ENCODE results near the gene PLGLB1.
"Not testable (repeated sequence)": the region's sequence is repeated elsewhere in the genome, so short reads cannot be mapped to it uniquely, and the experiment has no call there.

PLGLB1 gene

GRCh38 chr2:87021744-87022143, at the start of gene PLGLB1:
Gene PLGLB1, minus strand, starts transcription at chr2:87021844. Its CDS starts 61 bp downstream, at chr2:87021783.
- H3K4me2 ChIP-seq (ENCODE audit: low read depth, low read length, poor library complexity, severe bottlenecking); H2AFZ ChIP-seq (ENCODE audit: low read depth, low read length, severe bottlenecking); H3K36me3 ChIP-seq (ENCODE audit: low read length); H4K20me1 ChIP-seq (ENCODE audit: low read depth, low read length); H3K4me3 ChIP-seq (ENCODE audit: insufficient read depth, low read length, poor library complexity, severe bottlenecking); H3K9me3 ChIP-seq (ENCODE audit: insufficient read depth, low read length); H3K9me2 ChIP-seq (replicated peaks; ENCODE audit: insufficient read depth, low read length); H3K9ac ChIP-seq (ENCODE audit: low read length); H3K27me3 ChIP-seq (ENCODE audit: low read length); H3K79me2 ChIP-seq (ENCODE audit: insufficient read depth, low read length); H3K27ac ChIP-seq (ENCODE audit: low read depth, low read length); H3F3A ChIP-seq (ENCODE audit: insufficient read depth): not testable (repeated sequence)

GRCh38 chr2:87064305-87064704, 42.7 kb upstream of the PLGLB1 start:
- H3K9me2 ChIP-seq (replicated peaks; ENCODE audit: insufficient read depth, low read length); H4K20me1 ChIP-seq (ENCODE audit: low read depth, low read length); H3K4me3 ChIP-seq (ENCODE audit: insufficient read depth, low read length, poor library complexity, severe bottlenecking); H3K4me2 ChIP-seq (ENCODE audit: low read depth, low read length, poor library complexity, severe bottlenecking); H3K9ac ChIP-seq (ENCODE audit: low read length); H2AFZ ChIP-seq (ENCODE audit: low read depth, low read length, severe bottlenecking); H3K36me3 ChIP-seq (ENCODE audit: low read length); H3K79me2 ChIP-seq (ENCODE audit: insufficient read depth, low read length); H3K9me3 ChIP-seq (ENCODE audit: insufficient read depth, low read length); H3K27me3 ChIP-seq (ENCODE audit: low read length); H3F3A ChIP-seq (ENCODE audit: insufficient read depth); H3K27ac ChIP-seq (ENCODE audit: low read depth, low read length): not testable (repeated sequence)

- H3K27me3 ChIP-seq (ENCODE audit: low read length); H3K4me3 ChIP-seq (ENCODE audit: insufficient read depth, low read length, poor library complexity, severe bottlenecking); H3K79me2 ChIP-seq (ENCODE audit: insufficient read depth, low read length); H3K36me3 ChIP-seq (ENCODE audit: low read length); H2AFZ ChIP-seq (ENCODE audit: low read depth, low read length, severe bottlenecking); H3K9me2 ChIP-seq (replicated peaks; ENCODE audit: insufficient read depth, low read length); H3K27ac ChIP-seq (ENCODE audit: low read depth, low read length); H3K9ac ChIP-seq (ENCODE audit: low read length); H3K9me3 ChIP-seq (ENCODE audit: insufficient read depth, low read length); H3F3A ChIP-seq (ENCODE audit: insufficient read depth); H3K4me2 ChIP-seq (ENCODE audit: low read depth, low read length, poor library complexity, severe bottlenecking); H4K20me1 ChIP-seq (ENCODE audit: low read depth, low read length): not testable (repeated sequence)
These were observed 41.8 kb upstream of the PLGLB1 start for GRCh38 chr2:87063431-87063830.

DNA sequence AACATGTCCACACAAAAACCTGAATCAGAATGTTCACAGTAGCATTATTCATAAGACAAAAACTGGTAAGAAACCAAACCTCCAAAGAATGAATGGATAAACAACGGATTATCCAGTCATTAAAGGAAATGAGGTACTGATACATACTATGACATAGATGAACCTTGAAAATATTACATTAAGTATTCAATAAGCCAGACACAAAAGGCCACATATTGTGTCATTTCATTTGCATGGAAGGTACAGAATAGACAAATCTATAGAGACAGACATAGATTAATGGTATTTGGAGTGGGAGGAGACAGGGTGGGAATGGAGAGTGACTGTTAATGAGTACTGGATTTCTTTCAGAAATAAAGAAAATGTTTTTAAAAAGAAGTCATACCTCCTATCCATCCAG, 39.9 kb upstream of the PLGLB1 start:
- H3K27ac ChIP-seq (ENCODE audit: low read depth, low read length); H3K9me3 ChIP-seq (ENCODE audit: insufficient read depth, low read length); H3K36me3 ChIP-seq (ENCODE audit: low read length); H4K20me1 ChIP-seq (ENCODE audit: low read depth, low read length); H3K9ac ChIP-seq (ENCODE audit: low read length); H3K27me3 ChIP-seq (ENCODE audit: low read length); H2AFZ ChIP-seq (ENCODE audit: low read depth, low read length, severe bottlenecking); H3F3A ChIP-seq (ENCODE audit: insufficient read depth); H3K9me2 ChIP-seq (replicated peaks; ENCODE audit: insufficient read depth, low read length); H3K4me3 ChIP-seq (ENCODE audit: insufficient read depth, low read length, poor library complexity, severe bottlenecking); H3K4me2 ChIP-seq (ENCODE audit: low read depth, low read length, poor library complexity, severe bottlenecking); H3K79me2 ChIP-seq (ENCODE audit: insufficient read depth, low read length): not testable (repeated sequence)

- H3F3A ChIP-seq (ENCODE audit: insufficient read depth); H3K27me3 ChIP-seq (ENCODE audit: low read length); H3K79me2 ChIP-seq (ENCODE audit: insufficient read depth, low read length); H3K36me3 ChIP-seq (ENCODE audit: low read length); H3K4me2 ChIP-seq (ENCODE audit: low read depth, low read length, poor library complexity, severe bottlenecking); H2AFZ ChIP-seq (ENCODE audit: low read depth, low read length, severe bottlenecking); H3K9me2 ChIP-seq (replicated peaks; ENCODE audit: insufficient read depth, low read length); H4K20me1 ChIP-seq (ENCODE audit: low read depth, low read length); H3K4me3 ChIP-seq (ENCODE audit: insufficient read depth, low read length, poor library complexity, severe bottlenecking); H3K9me3 ChIP-seq (ENCODE audit: insufficient read depth, low read length); H3K27ac ChIP-seq (ENCODE audit: low read depth, low read length); H3K9ac ChIP-seq (ENCODE audit: low read length): not testable (repeated sequence)
These were observed 36.0 kb upstream of the PLGLB1 start for GRCh38 chr2:87057606-87058005.

DNA sequence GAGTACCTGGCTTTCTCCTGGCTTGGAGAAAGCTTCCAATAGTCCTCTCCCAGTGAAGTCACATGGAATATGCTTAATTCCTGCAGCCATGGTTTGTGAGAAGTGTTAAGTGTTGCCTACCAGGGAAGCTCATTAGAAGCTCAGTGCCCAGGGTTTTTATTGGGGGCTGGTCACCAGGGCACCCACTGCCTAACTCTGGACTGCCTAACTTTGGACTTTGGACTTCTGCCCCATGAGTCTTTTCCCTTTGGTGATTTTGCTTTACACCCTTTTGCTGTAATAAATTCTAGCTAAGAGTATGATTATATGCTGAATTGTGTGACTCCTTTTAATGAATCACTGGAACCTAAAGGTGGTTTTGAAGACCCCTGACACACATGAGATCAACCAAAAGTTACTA, 35.2 kb upstream of the PLGLB1 start:
- not testable (repeated sequence) for H3K9ac ChIP-seq (ENCODE audit: low read length); H3K9me3 ChIP-seq (ENCODE audit: insufficient read depth, low read length); H3K27ac ChIP-seq (ENCODE audit: low read depth, low read length); H3F3A ChIP-seq (ENCODE audit: insufficient read depth); H3K9me2 ChIP-seq (replicated peaks; ENCODE audit: insufficient read depth, low read length); H2AFZ ChIP-seq (ENCODE audit: low read depth, low read length, severe bottlenecking); H3K27me3 ChIP-seq (ENCODE audit: low read length); H4K20me1 ChIP-seq (ENCODE audit: low read depth, low read length); H3K79me2 ChIP-seq (ENCODE audit: insufficient read depth, low read length); H3K36me3 ChIP-seq (ENCODE audit: low read length); H3K4me3 ChIP-seq (ENCODE audit: insufficient read depth, low read length, poor library complexity, severe bottlenecking); H3K4me2 ChIP-seq (ENCODE audit: low read depth, low read length, poor library complexity, severe bottlenecking)

DNA sequence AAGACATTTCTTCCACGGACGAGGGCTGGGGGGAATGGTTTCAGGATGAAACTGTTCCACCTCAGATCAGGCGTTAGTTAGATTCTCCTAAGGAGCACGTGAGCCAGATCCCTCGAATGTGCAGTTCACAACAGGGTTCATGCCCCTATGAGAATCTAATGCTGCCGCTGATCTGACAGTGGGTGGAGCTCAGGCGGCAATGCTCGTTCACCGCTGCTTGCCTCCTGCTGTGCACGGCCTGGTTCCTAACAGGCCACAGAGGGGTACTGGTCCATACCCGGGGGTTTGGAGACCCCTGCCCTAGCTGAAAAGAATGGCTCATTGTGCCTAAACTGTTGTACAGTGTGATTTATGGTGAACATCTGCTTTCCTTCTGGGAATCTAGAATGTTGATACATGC, 34.8 kb upstream of the PLGLB1 start:
- H3K79me2 ChIP-seq (ENCODE audit: insufficient read depth, low read length); H4K20me1 ChIP-seq (ENCODE audit: low read depth, low read length); H3K9ac ChIP-seq (ENCODE audit: low read length); H2AFZ ChIP-seq (ENCODE audit: low read depth, low read length, severe bottlenecking); H3K9me3 ChIP-seq (ENCODE audit: insufficient read depth, low read length); H3K4me3 ChIP-seq (ENCODE audit: insufficient read depth, low read length, poor library complexity, severe bottlenecking); H3K36me3 ChIP-seq (ENCODE audit: low read length); H3F3A ChIP-seq (ENCODE audit: insufficient read depth); H3K9me2 ChIP-seq (replicated peaks; ENCODE audit: insufficient read depth, low read length); H3K27me3 ChIP-seq (ENCODE audit: low read length); H3K27ac ChIP-seq (ENCODE audit: low read depth, low read length); H3K4me2 ChIP-seq (ENCODE audit: low read depth, low read length, poor library complexity, severe bottlenecking): not testable (repeated sequence)

- not testable (repeated sequence) for H3K27me3 ChIP-seq (ENCODE audit: low read length); H3K4me2 ChIP-seq (ENCODE audit: low read depth, low read length, poor library complexity, severe bottlenecking); H3K9me2 ChIP-seq (replicated peaks; ENCODE audit: insufficient read depth, low read length); H3K4me3 ChIP-seq (ENCODE audit: insufficient read depth, low read length, poor library complexity, severe bottlenecking); H4K20me1 ChIP-seq (ENCODE audit: low read depth, low read length); H3K36me3 ChIP-seq (ENCODE audit: low read length); H3K79me2 ChIP-seq (ENCODE audit: insufficient read depth, low read length); H3F3A ChIP-seq (ENCODE audit: insufficient read depth); H3K9me3 ChIP-seq (ENCODE audit: insufficient read depth, low read length); H3K27ac ChIP-seq (ENCODE audit: low read depth, low read length); H2AFZ ChIP-seq (ENCODE audit: low read depth, low read length, severe bottlenecking); H3K9ac ChIP-seq (ENCODE audit: low read length)
These were observed 32.7 kb upstream of the PLGLB1 start for GRCh38 chr2:87054375-87054774.

All from SU-DHL-6 (cell line).